ENCODE data around the gene ASAH2B.

DNA sequence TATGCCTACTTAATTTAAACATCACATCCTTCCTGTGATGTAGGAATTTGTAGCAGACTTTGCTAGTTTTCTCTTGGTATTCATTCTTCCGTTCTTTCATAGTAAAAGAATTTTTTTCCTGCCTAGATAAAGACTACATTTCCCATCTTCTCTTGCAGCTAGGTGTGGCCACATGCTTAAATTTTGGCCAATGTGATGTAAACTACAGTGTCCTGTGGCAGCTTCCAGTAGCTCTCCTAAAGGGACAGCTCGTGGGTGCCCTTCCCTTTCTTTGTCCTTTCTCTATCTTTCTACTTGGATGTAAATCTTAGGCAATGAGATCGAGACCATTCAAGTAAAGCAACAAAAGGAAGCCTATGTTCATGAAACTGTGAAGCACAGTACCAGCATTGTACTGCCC lies 58.6 kb downstream of the ASAH2B start:
- TF ChIP-seq, protein P1, sequence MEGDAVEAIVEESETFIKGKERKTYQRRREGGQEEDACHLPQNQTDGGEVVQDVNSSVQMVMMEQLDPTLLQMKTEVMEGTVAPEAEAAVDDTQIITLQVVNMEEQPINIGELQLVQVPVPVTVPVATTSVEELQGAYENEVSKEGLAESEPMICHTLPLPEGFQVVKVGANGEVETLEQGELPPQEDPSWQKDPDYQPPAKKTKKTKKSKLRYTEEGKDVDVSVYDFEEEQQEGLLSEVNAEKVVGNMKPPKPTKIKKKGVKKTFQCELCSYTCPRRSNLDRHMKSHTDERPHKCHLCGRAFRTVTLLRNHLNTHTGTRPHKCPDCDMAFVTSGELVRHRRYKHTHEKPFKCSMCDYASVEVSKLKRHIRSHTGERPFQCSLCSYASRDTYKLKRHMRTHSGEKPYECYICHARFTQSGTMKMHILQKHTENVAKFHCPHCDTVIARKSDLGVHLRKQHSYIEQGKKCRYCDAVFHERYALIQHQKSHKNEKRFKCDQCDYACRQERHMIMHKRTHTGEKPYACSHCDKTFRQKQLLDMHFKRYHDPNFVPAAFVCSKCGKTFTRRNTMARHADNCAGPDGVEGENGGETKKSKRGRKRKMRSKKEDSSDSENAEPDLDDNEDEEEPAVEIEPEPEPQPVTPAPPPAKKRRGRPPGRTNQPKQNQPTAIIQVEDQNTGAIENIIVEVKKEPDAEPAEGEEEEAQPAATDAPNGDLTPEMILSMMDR (conservative IDR thresholded peaks at IDR 0.05; ENCODE audit: low read depth, low read length) = no peak
- no peak for TF ChIP-seq SMC3 (IDR thresholded peaks at IDR 0.05; ENCODE audit: low read depth, low read length)
- no peak for TF ChIP-seq POLR2A (IDR thresholded peaks at IDR 0.05; ENCODE audit: low read depth, low read length)
- TF ChIP-seq CHD1 (IDR thresholded peaks at IDR 0.05; ENCODE audit: low read depth, low read length) = no peak
- TF ChIP-seq MXI1 (IDR thresholded peaks at IDR 0.05; ENCODE audit: borderline replicate concordance, low read depth, low read length) = no peak
- TF ChIP-seq FOS (IDR thresholded peaks at IDR 0.05; ENCODE audit: low read depth, low read length) = no peak
- no peak for TF ChIP-seq RCOR1 (IDR thresholded peaks at IDR 0.05; ENCODE audit: insufficient replicate concordance, low read length)
- no peak for TF ChIP-seq CEBPB (IDR thresholded peaks at IDR 0.05; ENCODE audit: low read depth, low read length)

Data from IMR-90 (cell line).